ENCODE measurements around the gene RIPOR3.

DNA sequence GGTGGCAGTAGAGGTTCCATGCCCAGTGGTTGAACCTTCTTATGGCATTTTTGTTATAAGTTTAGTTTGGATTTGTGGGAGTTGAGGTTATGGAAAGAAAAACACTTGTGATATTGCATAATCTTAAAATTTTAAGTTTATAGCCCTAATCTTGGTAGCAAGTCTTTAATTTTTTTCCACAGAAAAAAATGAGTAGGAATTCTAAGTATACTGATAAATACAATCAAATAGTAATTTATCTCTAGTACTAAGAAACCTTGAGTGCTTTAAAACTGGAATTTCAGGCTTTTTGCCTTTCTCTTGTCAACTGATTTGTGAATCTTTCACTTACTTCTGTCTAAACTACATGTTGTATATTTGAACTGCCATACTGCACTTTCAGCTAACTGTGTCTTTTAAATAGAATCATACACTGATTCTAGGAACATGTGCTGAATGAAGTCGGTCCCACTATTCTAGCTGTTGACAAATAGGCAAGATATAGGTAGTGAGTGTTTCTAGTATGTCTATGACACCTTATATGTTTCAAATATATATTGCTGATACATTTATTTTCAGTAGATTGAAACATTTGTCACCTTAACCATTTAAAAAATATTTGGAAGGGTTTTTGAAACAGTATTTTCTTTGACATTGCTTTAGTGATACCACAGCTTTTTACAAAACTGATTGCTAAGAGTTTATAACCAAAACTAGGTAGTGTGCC lies 42.5 kb upstream of the RIPOR3 start:
- TF ChIP-seq POLR2AphosphoS5 (IDR thresholded peaks at IDR 0.05; ENCODE audit: low read depth, low read length) (no peak), POLR2A (IDR thresholded peaks at IDR 0.05; ENCODE audit: low read depth, low read length) (no peak)
